Panc1 (cell line): ENCODE data around the gene MMP3.

Experiments used
- TCF7L2 ChIP-seq: IDR thresholded peaks from 2 replicates; pipeline ENCODE4 v1.6.1; 2011; ENCODE audit warnings: mild to moderate bottlenecking, low read depth, low read length, inconsistent platforms
- TF ChIP-seq, protein P1 (sequence below): fragments of 450-650 bp; IDR thresholded peaks from 2 replicates; pipeline ENCODE4 v1.5.1; 2017; ENCODE audit warnings: mild to moderate bottlenecking

GRCh38 chr11:102886999-102887398 lies 43.6 kb upstream of the MMP3 start:
- TF ChIP-seq, protein P1, sequence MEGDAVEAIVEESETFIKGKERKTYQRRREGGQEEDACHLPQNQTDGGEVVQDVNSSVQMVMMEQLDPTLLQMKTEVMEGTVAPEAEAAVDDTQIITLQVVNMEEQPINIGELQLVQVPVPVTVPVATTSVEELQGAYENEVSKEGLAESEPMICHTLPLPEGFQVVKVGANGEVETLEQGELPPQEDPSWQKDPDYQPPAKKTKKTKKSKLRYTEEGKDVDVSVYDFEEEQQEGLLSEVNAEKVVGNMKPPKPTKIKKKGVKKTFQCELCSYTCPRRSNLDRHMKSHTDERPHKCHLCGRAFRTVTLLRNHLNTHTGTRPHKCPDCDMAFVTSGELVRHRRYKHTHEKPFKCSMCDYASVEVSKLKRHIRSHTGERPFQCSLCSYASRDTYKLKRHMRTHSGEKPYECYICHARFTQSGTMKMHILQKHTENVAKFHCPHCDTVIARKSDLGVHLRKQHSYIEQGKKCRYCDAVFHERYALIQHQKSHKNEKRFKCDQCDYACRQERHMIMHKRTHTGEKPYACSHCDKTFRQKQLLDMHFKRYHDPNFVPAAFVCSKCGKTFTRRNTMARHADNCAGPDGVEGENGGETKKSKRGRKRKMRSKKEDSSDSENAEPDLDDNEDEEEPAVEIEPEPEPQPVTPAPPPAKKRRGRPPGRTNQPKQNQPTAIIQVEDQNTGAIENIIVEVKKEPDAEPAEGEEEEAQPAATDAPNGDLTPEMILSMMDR: no peak
- no peak for TF ChIP-seq TCF7L2
